Thymus (tissue), 11 donors: Measurements from ENCODE around the gene ZNF624. TPM values are rescaled to one million over a fixed set of nuclear protein-coding genes. Genes with fewer than 3 reads are reported as not detected.
"Not testable (repeated sequence)": the region's sequence is repeated elsewhere in the genome, so short reads cannot be mapped to it uniquely, and the experiment has no call there.

Experiments
- DNase-seq, 9 donors: peaks; one replicate each; pipeline ENCODE4 v3.0.0-alpha.2; 2013; ENCODE audit warnings: low spot score in 9 of 9, low read depth in 6 of 9, missing footprints in 1 of 9
- H3K27ac ChIP-seq, 2 donors: one replicate each; pipeline ENCODE4 v1.5.1; 2013; ENCODE audit warnings: control low read depth in 1 of 2, low read depth in 1 of 2, low read length in 1 of 2, mild to moderate bottlenecking in 1 of 2, moderate library complexity in 1 of 2
- H3K27me3 ChIP-seq, 2 donors: one replicate each; pipeline ENCODE4 v1.5.1; 2013; ENCODE audit warnings: low read length in 1 of 2; ENCODE audit not compliant: control insufficient read depth in 2 of 2, insufficient read depth in 1 of 2
- H3K36me3 ChIP-seq, 2 donors: one replicate each; pipeline ENCODE4 v1.5.1; 2013; ENCODE audit warnings: low read length in 1 of 2, mild to moderate bottlenecking in 1 of 2, moderate library complexity in 1 of 2; ENCODE audit not compliant: control insufficient read depth in 2 of 2, insufficient read depth in 2 of 2
- H3K4me1 ChIP-seq, 2 donors: one replicate each; pipeline ENCODE4 v1.5.1; 2013; ENCODE audit warnings: low read length in 2 of 2; ENCODE audit not compliant: control insufficient read depth in 2 of 2, insufficient read depth in 2 of 2
- H3K4me3 ChIP-seq, 2 donors: one replicate each; pipeline ENCODE4 v1.5.1; 2013; ENCODE audit warnings: low read length in 2 of 2, control low read depth in 1 of 2, mild to moderate bottlenecking in 1 of 2
- H3K9me3 ChIP-seq, 2 donors: one replicate each; pipeline ENCODE4 v1.5.1; 2013; ENCODE audit warnings: low read length in 1 of 2, mild to moderate bottlenecking in 1 of 2; ENCODE audit not compliant: control insufficient read depth in 2 of 2, insufficient read depth in 1 of 2
- WGBS: extraction: QIAGEN DNeasy Blood & Tissue Kit; methylation state at CpG from one replicate; pipeline ENCODE4 v1.1.7; 2013; 5-methylcytosine and 5-hydroxymethylcytosine counted together
- polyA plus RNA-seq: library from polyadenylated mRNA; stranded (reverse); fragments of 200-250 nt; gene quantifications from one replicate; pipeline ENCODE4 v1.2.3, GENCODE V29; 2013
- total RNA-seq: library from RNA; stranded (reverse); fragments of 120-200 nt; gene quantifications from one replicate; pipeline ENCODE4 v1.2.4, GENCODE V29; 2013
- donor health status: healthy.

ZNF624 gene
- total and polyA plus RNA-seq, 2 donors: 2.6 to 6.6 TPM

DNA sequence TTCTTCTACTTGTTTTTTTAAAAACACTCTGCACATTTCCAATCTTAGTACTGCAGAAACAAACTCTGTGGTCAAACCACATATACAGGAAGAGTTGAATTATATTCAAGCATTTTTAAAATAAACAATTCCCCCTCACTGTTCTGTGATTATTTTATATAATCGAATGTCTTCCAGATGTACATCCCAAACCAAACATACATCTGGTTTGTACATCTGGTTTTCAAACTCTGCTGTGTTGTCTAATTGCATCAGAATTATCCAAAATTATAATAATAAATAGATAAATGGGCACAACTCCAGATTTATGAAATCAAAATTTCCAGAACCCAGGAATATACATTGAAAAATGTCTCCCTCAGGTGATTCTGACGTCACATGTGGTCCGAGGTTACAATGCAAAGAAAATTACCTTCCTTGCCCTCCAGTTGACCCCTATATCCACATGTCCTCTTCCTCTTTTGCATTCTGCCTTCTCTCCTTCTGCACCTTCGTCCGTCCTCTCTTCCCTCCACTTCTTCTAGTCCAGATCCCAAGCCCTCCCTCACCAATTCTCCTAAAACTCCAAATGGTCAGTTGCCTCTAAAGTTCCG lies 23.1 kb upstream of the ZNF624 start:
- 90% methylated on average over 6 of the region's 6 CpGs for WGBS
- Histone ChIP-seq H3K27me3 (peaks cover 0 to 10% of the 10 kb centered on the region in 2 donors), H3K4me1 (no peaks in the 10 kb centered on the region), H3K4me3 (no peak overlapping the region), H3K36me3 (no peaks in the 10 kb centered on the region), H3K27ac (no peak overlapping the region), H3K9me3 (no peaks in the 10 kb centered on the region)
- DNase-seq: no peak

DNA sequence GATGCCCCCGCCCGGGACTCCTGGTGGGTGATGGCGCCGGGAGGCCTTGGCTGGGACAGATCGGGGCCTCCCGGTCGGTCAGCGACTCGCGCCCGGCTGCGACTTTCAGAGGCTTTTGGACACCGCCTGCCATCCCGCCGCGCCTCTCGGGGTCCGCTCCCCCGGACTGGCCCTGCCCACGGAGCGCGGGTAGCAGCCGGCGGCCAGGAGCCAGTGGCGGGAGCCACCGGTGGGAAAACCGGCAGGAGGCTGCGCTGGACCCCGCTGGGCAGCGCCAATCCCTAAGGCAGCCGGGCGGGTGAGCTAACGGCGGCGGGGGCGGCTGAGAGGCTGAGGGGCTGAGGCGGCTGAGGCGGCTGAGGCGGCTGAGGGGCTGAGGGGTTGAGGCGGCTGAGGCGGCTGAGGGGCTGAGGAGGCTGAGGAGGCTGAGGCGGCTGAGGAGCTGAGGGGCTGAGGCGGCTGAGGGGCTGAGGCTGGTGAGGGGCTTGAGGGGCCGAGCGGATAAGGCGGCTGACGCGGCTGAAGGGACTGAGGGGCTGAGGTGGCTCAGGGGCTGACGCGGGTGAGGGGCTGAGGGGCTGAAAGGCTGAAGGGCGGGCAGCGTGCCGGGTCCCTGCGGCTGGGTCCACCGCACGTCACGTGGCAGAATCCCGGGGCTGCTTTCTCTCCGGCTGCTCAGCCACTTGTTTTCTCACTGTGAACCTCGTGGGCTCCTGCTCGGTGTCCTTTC lies 13.4 kb upstream of the ZNF624 start:
- not testable (repeated sequence) for DNase-seq, H3K4me1 ChIP-seq, H3K27ac ChIP-seq, H3K9me3 ChIP-seq, H3K36me3 ChIP-seq, H3K4me3 ChIP-seq
- H3K27me3 ChIP-seq: peaks cover 11 to 68% of the 10 kb centered on the region in 2 donors
- 3% methylated on average over 61 of the region's 61 CpGs for WGBS

DNA sequence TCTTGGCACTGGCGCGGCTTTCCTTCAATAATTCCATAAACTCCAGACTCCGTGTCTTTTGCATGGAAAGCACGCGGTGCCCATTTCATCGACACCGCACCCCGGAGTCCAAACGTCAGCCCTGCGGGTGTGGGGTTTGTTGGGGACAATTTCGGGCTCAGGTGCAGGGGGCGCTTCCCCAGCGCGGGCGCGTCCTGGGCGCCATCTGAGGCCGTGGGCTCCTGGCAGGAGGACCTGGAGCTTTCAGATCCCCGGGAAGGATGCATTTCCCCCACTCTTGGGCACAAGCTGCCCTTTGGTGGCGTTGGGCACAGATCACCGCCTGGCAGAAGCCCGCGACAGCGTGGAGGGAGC lies 12.9 kb upstream of the ZNF624 start:
- not testable (repeated sequence) for DNase-seq, H3K9me3 ChIP-seq, H3K36me3 ChIP-seq, H3K4me1 ChIP-seq, H3K4me3 ChIP-seq, H3K27ac ChIP-seq
- WGBS: 48% methylated on average over 24 of the region's 24 CpGs
- H3K27me3 ChIP-seq: peaks cover 11 to 68% of the 10 kb centered on the region in 2 donors

DNA sequence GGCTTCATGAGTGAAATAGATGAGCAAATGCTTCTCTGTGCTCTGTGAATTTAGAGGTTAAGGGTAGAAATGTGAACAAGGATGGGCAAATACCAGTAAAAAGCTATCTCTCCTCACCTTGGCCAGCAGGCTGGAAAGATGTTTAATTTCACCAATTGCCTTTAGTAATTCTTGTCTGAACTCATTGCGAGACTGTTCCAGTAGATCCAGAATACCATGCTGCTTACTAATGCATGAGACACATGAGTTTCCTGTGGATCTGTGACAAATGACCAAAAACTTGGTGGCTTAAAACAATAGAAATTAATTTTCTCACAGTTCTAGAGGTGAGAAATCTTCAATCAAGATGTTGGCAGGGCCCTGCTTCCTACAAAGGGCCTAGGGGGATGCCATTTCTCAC lies 9.3 kb upstream of the ZNF624 start:
- WGBS: 97% methylated on average over 1 of the region's 1 CpG
- Histone ChIP-seq H3K9me3 (no peaks in the 10 kb centered on the region), H3K4me1 (no peaks in the 10 kb centered on the region), H3K27ac (no peak overlapping the region), H3K27me3 (peaks cover 8 to 47% of the 10 kb centered on the region in 2 donors), H3K4me3 (no peak overlapping the region), H3K36me3 (no peaks in the 10 kb centered on the region)
- no peak for DNase-seq

DNA sequence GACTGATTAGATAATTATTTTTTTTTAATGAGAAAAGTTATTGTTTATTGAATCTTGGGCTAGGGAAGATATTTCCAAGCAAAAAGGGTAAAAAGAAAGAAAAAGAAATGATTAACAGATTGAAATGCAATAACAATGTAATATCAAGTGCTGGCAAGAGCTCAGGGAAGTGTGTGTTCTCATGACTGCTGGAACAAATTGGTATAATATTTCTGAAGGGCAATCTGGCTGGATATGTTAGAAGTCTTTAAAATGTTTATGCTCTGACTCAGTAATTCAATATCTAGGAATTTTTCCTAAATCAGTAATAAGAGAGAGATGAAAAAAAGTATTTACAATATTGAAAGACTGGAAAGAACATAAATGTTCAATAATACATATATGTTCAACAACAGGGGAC lies 7.6 kb upstream of the ZNF624 start:
- Histone ChIP-seq H3K27me3 (peaks cover 5 to 34% of the 10 kb centered on the region in 2 donors), H3K9me3 (no peaks in the 10 kb centered on the region)
- no peak for DNase-seq

DNA sequence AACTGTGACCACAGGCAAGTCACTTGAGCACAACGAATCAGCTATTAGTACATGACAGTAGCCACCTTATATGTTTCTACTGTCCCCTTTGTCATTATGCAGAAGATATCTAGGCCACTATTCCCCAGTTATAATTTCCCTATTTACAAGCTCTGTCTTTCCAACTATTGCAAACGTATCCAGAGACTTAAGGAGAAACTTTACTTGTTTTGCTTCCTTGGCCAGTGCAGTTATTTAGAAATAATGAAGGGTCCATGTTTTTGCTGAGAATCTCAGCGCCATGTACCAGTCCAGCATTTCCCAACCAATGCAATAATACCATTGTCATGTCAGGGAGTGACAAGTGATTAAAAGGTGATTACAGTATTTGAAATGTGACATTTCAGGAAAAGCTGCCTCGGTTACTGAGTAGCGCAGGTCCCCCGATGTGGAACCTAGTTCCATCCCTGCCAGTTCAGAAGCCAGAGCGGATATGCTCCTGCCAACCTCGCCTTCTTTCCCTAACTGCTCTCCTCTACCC lies 743 bp downstream of the ZNF624 start:
- H3K9me3 ChIP-seq: no peaks in the 10 kb centered on the region
- peak overlapping the region; percentile 51 to 85 for H3K27ac ChIP-seq
- H3K27me3 ChIP-seq: no peaks in the 10 kb centered on the region
- H3K4me3 ChIP-seq: peak overlapping the region; percentile 74 to 90
- DNase-seq: no peak
- H3K36me3 ChIP-seq: no peaks in the 10 kb centered on the region
- H3K4me1 ChIP-seq: peaks cover 5 to 6% of the 10 kb centered on the region in 2 donors
- WGBS: 22% methylated on average over 8 of the region's 8 CpGs

More for the DNA sequence above, 7.6 kb upstream of the ZNF624 start:
- Histone ChIP-seq H3K36me3 (no peaks in the 10 kb centered on the region), H3K4me3 (no peak overlapping the region), H3K27ac (no peak overlapping the region), H3K4me1 (no peaks in the 10 kb centered on the region)

DNA sequence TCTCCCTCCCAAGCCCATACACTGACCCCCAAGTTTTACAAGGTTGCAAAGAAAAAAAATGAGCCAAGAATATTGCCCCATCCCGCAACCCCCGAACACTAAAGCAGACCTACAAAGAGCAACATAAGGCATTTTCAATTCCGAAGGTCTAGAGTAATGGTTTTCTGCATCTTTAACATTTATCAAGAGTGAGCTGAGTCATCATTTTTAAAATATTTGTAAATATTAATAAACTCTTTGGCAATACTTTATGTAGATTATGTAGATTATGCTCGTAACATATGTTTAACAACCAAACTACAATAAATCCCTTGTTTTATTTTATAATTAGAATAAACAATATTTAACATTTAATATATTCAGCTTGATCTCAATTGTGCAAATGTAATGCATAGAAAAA lies 1.4 kb downstream of the ZNF624 start:
- no peaks in the 10 kb centered on the region for H3K27me3 ChIP-seq
- WGBS: 97% methylated on average over 4 of the region's 4 CpGs
- no peaks in the 10 kb centered on the region for H3K36me3 ChIP-seq
- no peaks in the 10 kb centered on the region for H3K9me3 ChIP-seq
- peaks cover 5 to 6% of the 10 kb centered on the region in 2 donors for H3K4me1 ChIP-seq
- DNase-seq: no peak
- H3K27ac ChIP-seq: no peak overlapping the region
- no peak overlapping the region for H3K4me3 ChIP-seq

DNA sequence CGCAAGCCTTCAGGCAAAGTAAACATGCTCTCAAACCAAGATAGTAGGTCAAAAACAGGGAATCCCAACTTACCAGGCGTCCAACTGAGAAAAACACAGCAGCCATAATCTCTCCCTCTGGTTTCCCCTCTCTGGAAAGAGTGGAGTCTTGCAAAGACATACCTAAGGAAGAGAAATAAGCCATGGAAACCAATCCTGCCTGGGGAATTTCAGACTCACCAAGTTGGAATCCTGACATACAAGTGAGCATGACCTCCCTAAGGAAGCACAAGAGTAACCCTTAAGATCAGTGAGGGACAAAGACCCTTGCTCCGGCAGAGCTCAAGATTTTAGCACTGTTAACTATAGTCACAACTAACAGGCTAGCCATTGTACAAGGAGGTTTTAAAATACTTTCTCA lies 4.1 kb downstream of the ZNF624 start:
- peaks cover 5 to 6% of the 10 kb centered on the region in 2 donors for H3K4me1 ChIP-seq
- WGBS: 97% methylated on average over 3 of the region's 3 CpGs
- H3K9me3 ChIP-seq: no peaks in the 10 kb centered on the region

DNA sequence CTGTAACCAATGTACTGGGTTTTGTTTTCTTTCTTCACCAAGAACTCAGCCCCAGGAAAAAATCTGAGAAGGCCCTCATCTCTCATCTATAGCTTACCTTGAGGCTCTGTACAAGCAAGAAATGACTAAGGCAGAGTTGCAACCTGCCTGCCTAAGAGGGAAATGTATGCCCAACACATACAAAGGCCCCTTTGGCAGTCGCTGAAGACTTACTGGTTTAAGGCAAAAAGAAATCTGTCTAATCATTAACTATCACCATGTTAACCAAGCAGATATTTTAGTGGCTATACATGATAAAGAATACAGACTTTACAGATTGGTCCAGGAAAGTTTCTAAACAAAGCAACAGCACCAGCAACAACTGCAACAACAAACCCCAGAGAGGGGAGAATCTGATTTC lies 14.2 kb downstream of the ZNF624 start:
- no peaks in the 10 kb centered on the region for H3K27me3 ChIP-seq
- peaks cover 0 to 4% of the 10 kb centered on the region in 2 donors for H3K36me3 ChIP-seq
- no peaks in the 10 kb centered on the region for H3K4me1 ChIP-seq
- WGBS: 93% methylated on average over 1 of the region's 1 CpG
- H3K27ac ChIP-seq: no peak overlapping the region
- DNase-seq: no peak
- H3K4me3 ChIP-seq: no peak overlapping the region
- H3K9me3 ChIP-seq: no peaks in the 10 kb centered on the region

More for the DNA sequence above, 4.1 kb downstream of the ZNF624 start:
- no peak overlapping the region for H3K4me3 ChIP-seq
- H3K27ac ChIP-seq: no peak overlapping the region
- no peaks in the 10 kb centered on the region for H3K27me3 ChIP-seq
- H3K36me3 ChIP-seq: no peaks in the 10 kb centered on the region
- no peak for DNase-seq
